Left cardiac atrium (tissue), 4 donors: ENCODE results near the gene GAL. TPM values are rescaled to one million over a fixed set of nuclear protein-coding genes. Genes with fewer than 3 reads are reported as not detected.
"Not testable (repeated sequence)": the region's sequence is repeated elsewhere in the genome, so short reads cannot be mapped to it uniquely, and the experiment has no call there.

Source experiments
- ATAC-seq, 2 donors: fragments of 200-7000 bp; cut with Tn5 transposase; one replicate each; pipeline ENCODE4 v1.9.1; 2020; ENCODE audit warnings: mild to moderate bottlenecking in 2 of 2, moderate library complexity in 2 of 2
- DNase-seq: peaks from one replicate; pipeline ENCODE4 v3.0.0-alpha.2; 2020
- intact Hi-C, 2 donors: fragments of 100-400 bp; cut with DNase I; formaldehyde crosslinking; loops; one replicate each; pipeline versions ENCODE4 v1.14.1 to v1.15.1; 2022 to 2023
- long read RNA-seq: library from polyadenylated mRNA; unstranded; transcript quantifications from one replicate; pipeline ENCODE4 v2.0.0, GENCODE V29; 2021
- total RNA-seq, 2 donors: library from RNA; stranded (reverse); fragmentation: NEBNext Ultra II Directional; extraction: Animal tissue kit (Norgen Biotek cat#: 25700); gene quantifications; one replicate each; pipeline ENCODE4 v1.2.1, GENCODE V29; 2021
- donor health status: DM: no; HTN: yes; CAD: no.
- donor health status: DM: no; HTN: yes; CAD: no; lungs with severe emphysema.
- donor health status: DM: yes; HTN: yes; CAD: no.
- donor health status: Dilated cardiomyopathy.

GAL gene, protein sequence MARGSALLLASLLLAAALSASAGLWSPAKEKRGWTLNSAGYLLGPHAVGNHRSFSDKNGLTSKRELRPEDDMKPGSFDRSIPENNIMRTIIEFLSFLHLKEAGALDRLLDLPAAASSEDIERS
- total RNA-seq, result under 1 TPM in 1 of 2 donors, not detected in 1; 0.31 TPM
- long read RNA-seq, result 0 reads

DNA sequence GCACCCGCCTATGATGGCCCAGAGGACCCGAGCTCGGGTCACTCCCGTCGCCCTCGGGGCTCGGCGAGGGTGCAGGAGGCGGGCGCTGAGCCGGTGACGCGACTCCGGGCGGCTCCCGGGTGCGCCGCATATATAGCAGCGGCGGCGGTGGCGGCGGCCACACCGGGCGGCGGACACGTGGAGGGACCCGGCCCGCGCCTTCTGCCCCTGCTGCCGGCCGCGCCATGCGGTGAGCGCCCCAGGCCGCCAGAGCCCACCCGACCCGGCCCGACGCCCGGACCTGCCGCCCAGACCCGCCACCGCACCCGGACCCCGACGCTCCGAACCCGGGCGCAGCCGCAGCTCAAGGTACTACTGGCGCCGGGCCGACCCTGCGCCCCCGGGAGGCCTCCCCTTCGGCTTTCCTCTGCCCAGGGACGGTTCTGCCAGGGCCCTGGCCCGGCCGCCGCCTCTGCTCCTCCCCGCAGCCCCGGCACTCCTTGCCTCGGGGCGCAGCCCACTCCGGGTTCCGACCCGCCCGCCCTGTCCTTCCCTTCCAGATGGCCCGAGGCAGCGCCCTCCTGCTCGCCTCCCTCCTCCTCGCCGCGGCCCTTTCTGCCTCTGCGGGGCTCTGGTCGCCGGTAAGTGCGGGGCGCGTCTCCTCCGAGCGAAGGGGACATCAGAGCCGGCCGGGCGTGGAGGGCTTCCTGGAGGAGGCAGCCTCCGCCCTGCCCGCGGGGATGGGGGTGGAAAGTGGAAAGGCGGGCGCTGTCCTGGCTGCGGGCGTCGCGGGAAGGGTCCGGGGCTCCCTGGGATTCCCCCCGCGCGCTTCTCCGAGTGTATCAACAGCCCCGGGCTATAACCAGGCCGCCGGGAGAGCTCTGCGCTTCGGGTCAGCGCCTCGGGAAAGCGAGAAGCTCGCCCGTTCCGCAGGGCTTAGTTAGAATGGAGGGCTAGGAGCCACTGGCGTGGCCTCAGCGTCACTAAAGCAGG is at the start of gene GAL:
GAL (plus strand) TSS at position 160 of the 972 bp plus-strand sequence; CDS start at position 540, 380 bp downstream.
- ATAC-seq, result peak; percentile 38 to 59

DNA sequence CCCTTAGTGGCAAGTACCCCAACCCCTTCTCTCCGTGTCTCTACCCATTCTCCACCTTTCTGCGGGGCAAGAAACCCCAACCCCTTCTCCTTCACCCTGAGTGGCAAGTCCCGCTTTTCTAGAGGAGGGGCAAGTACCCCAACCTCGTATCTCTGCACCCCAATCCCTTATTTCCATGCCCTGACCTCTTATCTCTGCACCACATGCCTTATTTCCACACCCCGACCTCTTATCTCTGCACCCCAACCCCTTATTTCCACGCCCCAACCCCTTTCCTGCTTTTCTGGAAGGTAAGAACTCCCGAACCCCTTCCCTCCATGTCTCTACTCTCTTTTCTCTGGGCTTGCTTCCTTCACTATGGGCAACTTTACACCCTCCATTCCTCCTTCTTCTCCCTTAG is 49.7 kb upstream of the GAL start:
- ATAC-seq, DNase-seq, intact Hi-C loops: not testable (repeated sequence)

More for the DNA sequence above, at the start of gene GAL:
- intact Hi-C loops, result no loop called here
- DNase-seq, result no peak

DNA sequence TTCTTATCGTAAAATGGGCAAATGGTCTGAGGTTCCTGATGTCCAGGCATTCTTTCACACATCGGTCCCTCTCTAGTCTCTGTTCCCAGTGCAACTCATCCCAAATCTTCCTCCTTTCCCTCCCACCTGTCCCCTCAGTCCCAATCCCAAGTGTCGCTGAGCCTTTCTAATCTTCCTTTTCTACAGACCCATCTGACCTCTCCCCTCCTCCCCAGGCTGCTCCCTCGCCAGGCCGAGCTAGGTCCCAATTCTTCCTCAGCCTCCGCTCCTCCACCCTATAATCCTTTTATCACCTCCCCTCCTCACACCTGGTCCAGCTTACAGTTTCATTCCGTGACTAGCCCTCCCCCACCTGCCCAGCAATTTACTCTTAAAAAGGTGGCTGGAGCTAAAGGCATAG is 49.2 kb upstream of the GAL start:
- not testable (repeated sequence) for DNase-seq, ATAC-seq

DNA sequence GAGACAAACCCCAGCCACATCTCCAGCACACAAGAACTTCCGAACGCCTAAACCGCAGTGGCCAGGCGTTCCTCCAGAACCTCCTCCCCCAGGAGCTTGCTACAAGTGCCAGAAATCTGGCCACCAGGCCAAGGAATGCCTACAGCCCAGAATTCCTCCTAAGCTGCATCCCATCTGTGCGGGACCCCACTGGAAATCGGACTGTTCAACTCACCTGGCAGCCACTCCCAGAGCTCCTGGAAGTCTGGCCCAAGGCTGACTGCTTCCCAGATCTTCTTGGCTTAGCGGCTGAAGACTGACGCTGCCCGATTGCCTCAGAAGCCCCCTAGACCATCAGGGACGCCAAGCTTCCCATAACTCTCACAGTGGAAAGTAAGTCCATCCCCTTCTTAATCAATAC is 48.5 kb upstream of the GAL start:
- ATAC-seq, intact Hi-C loops, DNase-seq: not testable (repeated sequence)

More for the DNA sequence above, 49.2 kb upstream of the GAL start:
- intact Hi-C loops, result not testable (repeated sequence)

DNA sequence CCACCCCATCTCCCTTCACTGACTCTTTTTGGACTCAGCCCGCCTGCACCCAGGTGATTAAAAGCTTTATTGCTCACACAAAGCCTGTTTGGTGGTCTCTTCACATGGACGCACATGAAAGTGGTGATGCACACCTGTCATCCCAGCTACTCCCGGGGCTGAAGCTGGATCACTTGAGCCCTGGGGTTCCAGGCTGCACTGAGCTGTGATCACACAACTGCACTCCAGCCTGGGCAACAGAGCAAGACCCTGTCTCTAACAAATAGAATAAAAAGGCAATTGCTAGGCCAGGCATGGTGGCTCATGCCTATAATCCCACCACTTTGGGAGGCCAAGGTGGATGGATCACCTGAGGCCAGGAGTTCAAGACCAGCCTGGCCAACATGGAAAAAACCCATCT is 45.0 kb upstream of the GAL start:
- ATAC-seq, DNase-seq, intact Hi-C loops: not testable (repeated sequence)

DNA sequence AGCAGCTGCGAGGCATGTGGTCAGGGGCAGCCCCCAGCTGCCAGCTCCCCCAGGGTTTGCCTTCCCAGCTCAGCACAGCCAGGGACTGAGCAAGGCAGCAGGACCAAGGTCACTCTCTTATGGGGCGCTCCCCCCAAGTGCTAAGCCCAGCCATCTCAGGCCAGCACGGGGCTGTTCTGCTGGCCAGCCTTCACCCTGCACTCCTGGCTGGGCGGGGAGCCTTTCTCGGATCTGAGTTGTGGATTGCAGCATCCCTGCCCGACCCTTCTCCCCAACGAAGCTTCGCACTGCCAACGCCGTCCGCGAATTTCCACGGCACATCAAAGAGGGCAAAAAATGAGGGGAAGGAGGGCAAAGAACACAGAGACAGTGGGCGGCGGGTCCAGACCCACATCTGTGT is 42.5 kb upstream of the GAL start:
- no peak for ATAC-seq
- intact Hi-C loops, result no loop called here
- DNase-seq, result no peak

DNA sequence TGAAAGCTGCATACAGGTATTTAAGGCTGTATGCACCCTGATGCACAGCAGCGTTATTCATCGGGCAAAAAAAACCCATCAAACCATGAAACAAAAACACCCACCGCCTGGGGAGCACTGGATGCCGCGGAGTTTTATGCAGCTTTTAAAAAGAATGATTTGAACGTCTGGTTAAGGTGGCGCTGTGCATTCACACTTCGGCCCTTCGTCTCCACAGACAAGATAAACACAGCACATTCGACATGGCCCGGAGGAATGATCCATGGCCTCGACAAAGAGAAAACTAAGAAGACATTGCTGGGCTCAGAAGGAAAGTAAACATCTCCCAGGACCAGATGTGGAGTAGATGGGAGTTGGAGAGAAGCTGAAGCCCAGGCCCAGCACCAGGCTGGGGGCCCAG is 40.8 kb upstream of the GAL start:
- no peak for ATAC-seq
- no peak for DNase-seq
- intact Hi-C loops, result no loop called here

DNA sequence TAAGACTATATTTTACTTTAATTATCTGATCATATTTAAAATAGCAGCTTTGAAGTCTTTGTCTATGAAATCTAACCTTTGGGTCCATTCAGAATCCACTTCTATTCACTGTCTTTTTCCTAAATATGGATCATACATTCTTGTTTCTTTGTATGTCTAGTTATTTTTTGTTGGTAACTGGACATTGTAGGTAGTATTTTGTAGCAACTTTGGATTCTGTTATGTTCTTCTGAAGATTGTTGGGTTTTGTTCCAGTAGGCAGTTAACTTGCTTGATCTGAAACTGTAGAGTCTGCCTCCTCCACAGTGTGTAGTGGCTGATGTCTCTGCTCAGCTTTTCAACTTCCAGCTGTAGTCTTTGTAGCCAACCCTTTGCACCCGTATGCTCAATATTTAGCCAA is 37.5 kb upstream of the GAL start:
- intact Hi-C loops, result no loop called here
- no peak for ATAC-seq

DNA sequence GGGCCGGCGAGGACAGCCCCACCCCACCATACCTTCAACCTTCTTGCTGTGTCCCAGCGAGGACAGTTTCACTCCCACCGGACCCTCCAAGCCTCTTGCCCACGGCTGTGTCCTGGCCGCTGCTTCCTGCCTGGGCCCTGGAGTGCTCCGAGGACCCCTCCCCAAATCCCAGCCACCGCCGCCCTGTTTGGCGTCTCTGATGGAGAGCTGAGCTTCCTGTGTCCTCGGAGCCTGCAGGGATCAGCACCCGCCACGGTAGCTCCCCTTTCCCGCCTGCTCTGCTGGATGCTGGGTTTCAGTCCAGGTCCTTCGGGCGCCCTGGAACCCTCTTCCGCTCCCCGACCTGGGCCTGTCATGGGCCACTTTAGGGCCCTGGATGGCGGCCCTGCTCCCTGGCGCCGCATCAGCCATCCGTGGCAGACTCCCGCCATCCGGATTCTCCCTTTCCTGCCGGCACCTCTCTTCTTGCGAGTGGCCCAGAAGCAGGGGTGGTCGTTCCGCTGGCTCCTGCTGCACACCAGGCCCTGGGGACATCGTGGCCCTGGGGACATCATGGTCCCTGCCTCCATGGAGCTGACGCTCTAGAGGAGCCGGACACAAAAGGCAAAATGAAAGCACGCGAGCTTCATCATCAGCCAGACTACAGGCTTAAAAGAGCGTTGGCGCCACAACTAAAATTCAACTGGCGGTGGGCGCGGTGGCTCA is 34.3 kb upstream of the GAL start:
- ATAC-seq, result no peak
- intact Hi-C loops, result no loop called here
- no peak for DNase-seq

More for the DNA sequence above, 37.5 kb upstream of the GAL start:
- DNase-seq, result no peak

DNA sequence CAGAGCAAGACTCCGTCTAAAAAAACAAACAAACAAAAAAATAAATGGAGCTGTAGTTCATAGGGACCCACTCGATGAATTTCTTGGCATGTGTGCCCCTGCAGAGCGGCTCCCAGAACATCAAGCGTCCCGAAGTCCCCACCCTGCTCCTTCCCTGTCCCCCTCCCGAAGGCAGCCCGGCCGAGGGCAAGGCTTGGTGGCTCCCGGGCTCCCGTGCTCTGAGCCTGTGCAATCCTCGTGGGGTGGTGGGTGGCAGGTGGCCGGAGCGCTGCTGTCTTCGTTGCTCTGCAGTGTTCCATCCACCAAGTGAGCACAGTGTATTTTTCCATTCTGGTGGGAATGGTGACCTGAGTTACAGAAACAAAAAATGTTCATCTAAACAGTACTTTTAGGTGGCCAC is 33.5 kb upstream of the GAL start:
- DNase-seq, result no peak
- intact Hi-C loops, result no loop called here
- ATAC-seq, result no peak

DNA sequence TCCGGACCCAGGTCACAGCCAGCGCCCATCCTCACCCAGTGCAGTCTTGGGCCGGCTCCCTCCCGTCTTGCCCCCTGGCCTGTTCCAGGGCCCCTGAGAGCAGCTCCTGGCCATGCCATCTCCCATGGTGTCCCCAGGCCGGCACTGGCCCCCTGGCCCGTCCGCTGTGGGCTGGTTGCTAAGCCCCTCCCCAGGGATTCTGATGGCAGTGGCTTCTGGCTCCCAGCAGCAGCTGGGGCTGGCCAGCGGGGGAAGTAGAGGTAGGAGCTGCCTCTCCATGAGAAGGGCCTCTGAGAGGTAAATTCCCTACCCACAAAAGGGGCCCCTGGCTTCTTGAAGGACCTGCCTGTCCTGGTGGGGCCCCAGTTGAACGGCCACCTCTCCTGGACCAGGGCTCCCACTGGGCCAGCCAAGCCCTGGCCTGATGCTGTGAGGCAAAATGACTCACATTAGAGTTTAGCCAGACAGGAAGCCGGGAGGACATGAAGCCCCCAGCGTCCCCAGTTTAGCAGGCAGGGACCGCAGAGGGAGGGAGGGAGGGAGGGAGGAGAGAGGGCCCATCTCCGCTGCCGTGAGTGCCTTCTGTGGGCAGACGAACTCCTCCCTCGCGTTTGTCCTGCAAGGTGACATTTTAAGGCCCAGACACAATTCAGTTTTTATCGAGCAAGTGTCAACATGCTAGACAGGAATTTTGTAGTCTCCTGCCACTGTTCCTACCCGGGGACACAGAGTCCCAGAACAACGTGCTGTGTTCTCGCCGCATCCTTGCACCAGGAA is 32.9 kb upstream of the GAL start:
- no peak for ATAC-seq
- DNase-seq, result no peak
- intact Hi-C loops, result no loop called here

DNA sequence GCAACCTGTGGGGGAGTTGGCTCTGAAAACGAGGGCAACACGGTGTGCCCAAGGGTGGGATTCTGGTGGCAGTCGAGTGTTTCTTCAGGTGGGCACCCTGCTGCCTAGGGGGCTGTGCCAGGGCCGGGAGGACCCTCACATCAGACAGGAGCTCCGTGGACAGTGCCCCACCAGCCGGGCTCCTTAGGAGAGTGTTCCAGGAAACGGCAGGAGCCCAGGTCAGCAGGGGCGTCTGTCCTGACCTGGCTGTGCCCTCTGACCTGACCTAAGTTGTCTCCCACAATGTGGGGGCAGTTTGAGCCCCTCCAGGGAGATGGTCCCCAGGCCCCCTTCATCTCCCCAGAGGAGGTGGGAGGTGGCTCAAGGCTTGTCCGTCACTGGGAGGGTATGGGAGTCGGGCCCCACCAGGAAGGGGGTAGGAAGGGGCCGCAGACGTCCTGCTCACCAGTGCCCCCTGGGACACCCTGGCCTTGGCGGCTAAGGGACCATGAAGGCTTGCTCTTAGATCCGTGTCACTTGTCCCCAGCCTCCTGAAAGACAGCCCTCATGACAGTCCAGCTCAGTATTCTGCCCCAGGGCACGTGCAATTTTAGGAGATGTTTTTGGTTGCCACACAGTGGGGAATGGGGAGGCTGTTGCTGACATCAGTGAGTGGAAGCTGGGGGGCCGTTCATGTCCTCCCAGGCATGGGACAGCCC is 32.2 kb upstream of the GAL start:
- no peak for ATAC-seq
- intact Hi-C loops, result no loop called here
- DNase-seq, result no peak

DNA sequence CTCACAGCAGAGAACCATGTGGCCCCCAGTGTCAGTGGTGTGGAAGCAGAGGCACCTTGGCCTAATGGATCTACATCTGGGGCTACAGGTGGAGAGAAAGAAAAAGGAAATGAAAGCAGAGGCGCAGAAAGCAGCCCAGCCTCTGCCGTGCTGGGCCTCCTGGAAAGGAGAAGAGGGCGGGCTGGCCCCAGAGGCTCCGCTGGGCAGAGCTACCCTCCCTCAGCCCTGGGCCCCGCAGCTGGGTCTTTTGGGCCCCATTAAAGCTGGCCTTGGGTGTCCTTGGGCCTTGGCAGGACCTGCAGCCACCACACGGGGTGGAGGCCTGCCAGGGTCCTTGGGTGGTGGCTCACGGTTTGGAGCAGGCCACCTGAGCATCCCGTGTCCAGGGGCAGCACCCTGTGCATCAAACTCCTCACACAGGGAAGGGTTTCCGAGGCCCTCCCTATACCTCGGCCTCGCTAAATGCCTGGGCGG is 31.6 kb upstream of the GAL start:
- intact Hi-C loops, result no loop called here
- ATAC-seq (no peak), DNase-seq (no peak)

DNA sequence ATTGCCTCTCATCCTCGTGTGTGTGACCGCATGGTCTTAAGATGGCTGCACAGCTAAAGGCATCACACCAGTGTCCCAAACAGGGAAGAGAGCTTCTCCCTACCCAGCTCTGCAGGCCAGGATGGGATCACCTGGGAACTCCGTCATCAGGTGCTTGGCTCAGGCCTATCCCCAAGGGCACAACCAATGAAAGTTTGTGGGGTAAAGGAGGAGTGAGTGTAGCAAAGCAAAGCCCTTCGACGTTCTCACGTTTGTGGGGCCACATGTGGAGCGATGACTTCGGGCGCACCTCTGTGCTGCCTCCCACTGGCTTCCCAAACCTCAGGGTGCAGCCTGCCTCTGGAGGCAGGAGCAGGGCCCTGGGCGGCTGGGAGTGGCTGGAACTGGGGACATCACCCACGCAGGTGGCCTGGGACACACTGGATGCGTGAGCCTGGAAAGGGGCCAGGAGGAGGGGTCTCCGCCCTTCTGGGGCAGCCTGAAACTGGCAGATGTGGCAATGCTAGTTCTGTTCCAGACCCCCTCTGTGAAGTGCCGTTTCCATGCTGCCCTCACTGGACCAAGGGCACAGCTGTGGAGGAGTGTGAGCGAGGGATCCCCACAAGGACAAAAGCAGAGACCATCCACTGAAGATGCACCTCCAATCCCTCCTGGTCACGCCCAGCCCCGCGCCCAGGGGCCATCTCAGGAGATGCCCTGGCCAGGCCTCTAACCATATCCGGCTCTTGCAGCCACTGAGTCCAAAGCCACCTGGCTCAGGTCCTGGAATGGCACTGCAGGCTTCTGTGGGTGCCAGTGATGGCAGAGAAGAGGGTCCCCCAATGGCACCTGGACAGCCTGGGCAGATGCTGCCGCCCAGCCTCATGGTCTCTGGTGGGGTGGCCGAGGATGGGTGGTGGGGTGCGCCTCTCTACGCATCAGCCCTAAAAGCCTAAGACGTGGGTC is 30.6 kb upstream of the GAL start:
- no peak for DNase-seq
- intact Hi-C loops, result no loop called here
- no peak for ATAC-seq

DNA sequence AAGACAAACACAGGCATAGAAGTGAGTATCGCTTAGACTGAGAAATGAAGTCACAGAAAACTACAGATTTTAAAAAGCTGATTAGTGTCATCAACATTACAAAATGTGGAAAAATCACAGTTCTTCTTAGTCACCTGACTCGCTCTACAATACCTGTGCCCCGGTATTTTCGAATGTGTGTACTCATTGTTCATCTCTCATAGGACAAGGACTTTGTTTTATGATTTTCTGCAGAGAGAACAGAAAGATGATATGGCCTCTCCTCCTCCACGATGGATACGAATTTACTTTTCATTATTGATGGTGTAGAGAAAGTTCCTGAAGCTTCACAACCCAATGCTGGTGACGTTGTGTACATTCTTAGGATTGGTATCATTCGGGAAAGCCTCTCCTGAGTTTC is 29.4 kb upstream of the GAL start:
- intact Hi-C loops, result no loop called here
- ATAC-seq, result no peak
- no peak for DNase-seq

DNA sequence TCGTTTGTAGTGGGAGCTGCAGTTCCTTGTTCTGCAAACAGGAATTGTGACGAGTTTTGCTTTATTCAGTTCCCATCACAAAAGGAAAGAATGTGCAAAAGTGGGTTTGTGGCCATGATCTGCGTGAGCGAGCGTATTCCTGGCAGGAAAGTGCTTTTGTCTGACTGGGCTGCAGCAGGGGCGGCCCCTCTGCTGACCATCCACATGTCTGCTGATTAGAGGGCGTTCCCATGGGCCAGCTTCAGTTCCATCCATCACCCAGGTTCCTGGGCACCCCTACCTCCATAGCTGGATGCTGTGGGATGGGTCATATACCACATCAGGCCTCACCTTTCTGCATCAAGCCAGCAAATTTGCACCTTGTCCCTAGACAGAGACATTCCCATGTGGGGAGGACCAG is 28.9 kb upstream of the GAL start:
- intact Hi-C loops, result no loop called here
- ATAC-seq (no peak), DNase-seq (no peak)

DNA sequence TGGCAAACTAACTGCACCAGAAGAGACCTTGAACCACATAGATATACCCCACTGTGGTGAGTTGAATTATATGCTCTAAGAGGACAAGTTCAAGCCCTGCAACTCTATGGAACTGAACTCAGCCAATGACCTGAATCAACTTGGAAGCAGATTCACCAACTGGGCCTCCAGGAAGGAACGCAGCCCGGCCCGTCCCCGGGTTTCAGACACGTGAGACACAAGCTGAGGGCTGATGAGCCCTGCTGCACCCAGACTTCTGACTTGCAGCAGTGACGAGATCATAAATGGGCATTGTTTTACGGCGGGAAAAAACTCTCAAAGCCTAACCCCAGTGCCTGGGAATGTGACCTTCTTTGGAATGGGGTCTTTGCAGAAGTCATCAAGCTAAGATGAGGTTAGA is 28.5 kb upstream of the GAL start:
- ATAC-seq (no peak), DNase-seq (no peak)
- intact Hi-C loops, result no loop called here
